ENCODE data around the gene NRM. TPM values are rescaled to one million over a fixed set of nuclear protein-coding genes. Genes with fewer than 3 reads are reported as not detected.

NRM gene
- total and polyA plus RNA-seq, 2 of the 13 experiments (the other 11 are each of a cell fraction or from before 2014, with no cell fraction given), result 12.5 to 16.0 TPM

GRCh38 chr6:30686908-30687658 is 3.7 kb downstream of the NRM start:
- FAIRE-seq (no peak), DNase-seq (ENCODE audit: low spot score) (peak; percentile 49), ATAC-seq (peak; percentile 50)
- Histone ChIP-seq H3K79me2 (ENCODE audit: insufficient read depth, low read length) (no peaks in the 10 kb centered on the region), H3K27me3 (ENCODE audit: control insufficient read depth in 1 of 2, insufficient read depth in 2 of 2, low read length in 2 of 2) (no peaks in the 10 kb centered on the region), H3K9ac (ENCODE audit: insufficient read depth, low read depth, low read length) (peak overlapping the region; percentile 65), H3K4me1 (ENCODE audit: insufficient read depth, low read length) (peaks cover 79% of the 10 kb centered on the region), H3K4me2 (ENCODE audit: low read depth, low read length) (peak overlapping the region; percentile 84), H2AFZ (ENCODE audit: low read length) (no peak overlapping the region), H3K9me3 (ENCODE audit: low read length) (no peaks in the 10 kb centered on the region), H3K36me3 (replicated peaks in 1 of 2; ENCODE audit: control insufficient read depth in 1 of 2, insufficient read depth in 2 of 2, low read length in 2 of 2) (no peaks in the 10 kb centered on the region), H4K20me1 (ENCODE audit: insufficient read depth, low read length) (no peaks in the 10 kb centered on the region), H3K27ac (ENCODE audit: extremely low read length, insufficient read depth, low read length) (peak overlapping the region; percentile 43), H3K4me3 (replicated peaks in 1 of 3; ENCODE audit: insufficient read depth in 1 of 3, low read depth in 2 of 3, low read length in 3 of 3) (peak overlapping the region; percentile 77 to 84 (median 81))
- CTCF ChIA-PET (ENCODE audit: low intra/inter-chr PET ratio, low total read pairs), result interaction anchor here (1.7 kb wide), 1 partner anchor 8 kb away, joined by 6 read pairs; no protein-coding TSS in a partner anchor
- no TSS peak for BruUV-seq (replicated peaks)
- POLR2A ChIA-PET, result interaction anchor here (0.9 to 3.0 kb wide), 12 partner anchors 8 to 196 kb away, joined by 3 to 23 read pairs (median 4); partner anchors contain the start of genes IER3, MDC1, MRPS18B and TUBB
- intact Hi-C loops (cut with micrococcal nuclease; ENCODE audit: unreplicated experiment) (loop anchor here (1.0 kb wide), 1 partner anchor 35 kb away; no protein-coding TSS in a partner anchor), in situ Hi-C loops (cut with HindIII; ENCODE audit: extremely low pct_ligation_motif_present, low pct_unique_long_range_greater_than_20kb) (loop anchor here (25.0 kb wide), 1 partner anchor 400 kb away; no protein-coding TSS in a partner anchor)
- under 1% methylated on average over 48 of the region's 52 CpGs for WGBS (ENCODE audit: low lambda C conversion rate)
- TF ChIP-seq KAT7 (CRISPR knock-in tag; IDR thresholded peaks at IDR 0.05; ENCODE audit: borderline replicate concordance), result peak; percentile 35; the same call in 1 of the 2 replicates
- TF ChIP-seq RBFOX2 (IDR thresholded peaks at IDR 0.05; ENCODE audit: low read depth, low read length), result peak; percentile 59
- TF ChIP-seq, protein P1, sequence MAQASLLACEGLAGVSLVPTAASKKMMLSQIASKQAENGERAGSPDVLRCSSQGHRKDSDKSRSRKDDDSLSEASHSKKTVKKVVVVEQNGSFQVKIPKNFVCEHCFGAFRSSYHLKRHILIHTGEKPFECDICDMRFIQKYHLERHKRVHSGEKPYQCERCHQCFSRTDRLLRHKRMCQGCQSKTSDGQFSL (CRISPR knock-in tag; IDR thresholded peaks at IDR 0.05), result no peak
- TF ChIP-seq, protein P2, sequence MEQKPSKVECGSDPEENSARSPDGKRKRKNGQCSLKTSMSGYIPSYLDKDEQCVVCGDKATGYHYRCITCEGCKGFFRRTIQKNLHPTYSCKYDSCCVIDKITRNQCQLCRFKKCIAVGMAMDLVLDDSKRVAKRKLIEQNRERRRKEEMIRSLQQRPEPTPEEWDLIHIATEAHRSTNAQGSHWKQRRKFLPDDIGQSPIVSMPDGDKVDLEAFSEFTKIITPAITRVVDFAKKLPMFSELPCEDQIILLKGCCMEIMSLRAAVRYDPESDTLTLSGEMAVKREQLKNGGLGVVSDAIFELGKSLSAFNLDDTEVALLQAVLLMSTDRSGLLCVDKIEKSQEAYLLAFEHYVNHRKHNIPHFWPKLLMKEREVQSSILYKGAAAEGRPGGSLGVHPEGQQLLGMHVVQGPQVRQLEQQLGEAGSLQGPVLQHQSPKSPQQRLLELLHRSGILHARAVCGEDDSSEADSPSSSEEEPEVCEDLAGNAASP (CRISPR knock-in tag; IDR thresholded peaks at IDR 0.05; ENCODE audit: borderline replicate concordance), result peak; percentile 54; the same call in 1 of the 2 replicates
- TF ChIP-seq ZNF337 (CRISPR knock-in tag; IDR thresholded peaks at IDR 0.05; ENCODE audit: borderline replicate concordance, low read depth), result no peak
- TF ChIP-seq TAF1 (CRISPR knock-in tag; IDR thresholded peaks at IDR 0.05), result peak; percentile 49; the same call in 1 of the 2 replicates
- no peak for TF ChIP-seq JUNB (CRISPR knock-in tag; IDR thresholded peaks at IDR 0.05; ENCODE audit: borderline replicate concordance)
- 0 out of 2 replicates have a peak, but pooled peaks have one; percentile 36 for TF ChIP-seq ZNF431 (CRISPR knock-in tag; IDR thresholded peaks at IDR 0.05; ENCODE audit: borderline replicate concordance, low read depth)
- peak; percentile 78 for TF ChIP-seq AGO1 (IDR thresholded peaks at IDR 0.05; ENCODE audit: low read depth, low read length, poor library complexity, severe bottlenecking)
- TF ChIP-seq, protein P3, sequence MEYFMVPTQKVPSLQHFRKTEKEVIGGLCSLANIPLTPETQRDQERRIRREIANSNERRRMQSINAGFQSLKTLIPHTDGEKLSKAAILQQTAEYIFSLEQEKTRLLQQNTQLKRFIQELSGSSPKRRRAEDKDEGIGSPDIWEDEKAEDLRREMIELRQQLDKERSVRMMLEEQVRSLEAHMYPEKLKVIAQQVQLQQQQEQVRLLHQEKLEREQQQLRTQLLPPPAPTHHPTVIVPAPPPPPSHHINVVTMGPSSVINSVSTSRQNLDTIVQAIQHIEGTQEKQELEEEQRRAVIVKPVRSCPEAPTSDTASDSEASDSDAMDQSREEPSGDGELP (IDR thresholded peaks at IDR 0.05; ENCODE audit: borderline replicate concordance, low read depth), result peak; percentile 22; the same call in 1 of the 2 replicates
- peak; percentile 78 for TF ChIP-seq ZNF776 (CRISPR knock-in tag; IDR thresholded peaks at IDR 0.05)
- peak; percentile 70 for TF ChIP-seq ZNF547 (CRISPR knock-in tag; IDR thresholded peaks at IDR 0.05)
- TF ChIP-seq KDM2A (CRISPR knock-in tag; IDR thresholded peaks at IDR 0.05; ENCODE audit: borderline replicate concordance, low read depth), result peak; percentile 57; the same call in 1 of the 2 replicates
- TF ChIP-seq NFE2L1 (CRISPR knock-in tag; IDR thresholded peaks at IDR 0.05; ENCODE audit: borderline replicate concordance), result peak; percentile 82; the same call in 1 of the 2 replicates
- no peak for TF ChIP-seq GZF1 (CRISPR knock-in tag; IDR thresholded peaks at IDR 0.05)
- 0 out of 2 replicates have a peak, but pooled peaks have one; percentile 34 for TF ChIP-seq ARNTL (CRISPR knock-in tag; IDR thresholded peaks at IDR 0.05)
- no peak for TF ChIP-seq ZNF12 (CRISPR knock-in tag; IDR thresholded peaks at IDR 0.05)
- TF ChIP-seq ZNF512 (CRISPR knock-in tag; IDR thresholded peaks at IDR 0.05), result no peak

All from HepG2 (cell line).